KMS-11 (cell line): Measurements from ENCODE around the gene OTOS.

ENCODE experiments used
- H2AFZ ChIP-seq: fragments of 200-600 bp; sonication (generic); 2 replicates; pipeline ENCODE4 v1.6.1; 2016; ENCODE audit warnings: antibody characterized with exemption, mixed run types, low read depth
- H3K27ac ChIP-seq: fragments of 200-600 bp; sonication (generic); 2 replicates; pipeline ENCODE4 v1.6.1; 2016; ENCODE audit warnings: mild to moderate bottlenecking, mixed run types
- H3K27me3 ChIP-seq: fragments of 200-600 bp; sonication (generic); 2 replicates; pipeline ENCODE4 v1.6.1; 2017; ENCODE audit warnings: mild to moderate bottlenecking, low read depth, mixed run types, moderate library complexity; ENCODE audit not compliant: insufficient read depth
- H3K36me3 ChIP-seq: fragments of 200-600 bp; sonication (generic); 2 replicates; pipeline ENCODE4 v1.6.1; 2017; ENCODE audit warnings: mild to moderate bottlenecking, mixed run types; ENCODE audit not compliant: insufficient read depth
- H3K4me1 ChIP-seq: fragments of 200-600 bp; sonication (generic); 2 replicates; pipeline ENCODE4 v1.6.1; 2016; ENCODE audit warnings: mild to moderate bottlenecking, low read depth, mixed run types; ENCODE audit not compliant: poor library complexity, severe bottlenecking
- H3K4me2 ChIP-seq: fragments of 200-600 bp; sonication (generic); 2 replicates; pipeline ENCODE4 v1.7.0; 2016; ENCODE audit warnings: mild to moderate bottlenecking, mixed run types
- H3K4me3 ChIP-seq: fragments of 200-600 bp; sonication (generic); IDR thresholded peaks from 2 replicates; pipeline ENCODE4 v1.6.1; 2017; ENCODE audit warnings: low read depth, low read length, mixed read lengths; ENCODE audit not compliant: insufficient read depth
- H3K79me2 ChIP-seq: fragments of 200-600 bp; sonication (generic); 2 replicates; pipeline ENCODE4 v1.6.1; 2016; ENCODE audit warnings: low read depth, mixed run types; ENCODE audit not compliant: insufficient read depth
- H3K9ac ChIP-seq: fragments of 200-600 bp; sonication (generic); 2 replicates; pipeline ENCODE4 v1.6.1; 2016; ENCODE audit warnings: mild to moderate bottlenecking, mixed run types
- H4K20me1 ChIP-seq: fragments of 200-600 bp; sonication (generic); 2 replicates; pipeline ENCODE4 v1.6.1; 2016; ENCODE audit warnings: mild to moderate bottlenecking, mixed run types; ENCODE audit not compliant: insufficient read depth
- CTCF ChIP-seq: fragments of 200-600 bp; sonication (generic); conservative IDR thresholded peaks from 2 replicates; pipeline ENCODE4 v1.6.1; 2017; ENCODE audit warnings: low read depth, mild to moderate bottlenecking, antibody characterized with exemption, low read length, moderate library complexity, mixed read lengths

OTOS gene

GRCh38 chr2:240182001-240182400 is 41.5 kb upstream of the OTOS start:
- Histone ChIP-seq H3K36me3 (no peaks in the 10 kb centered on the region), H3K4me2 (no peak overlapping the region), H3K4me3 (no peak overlapping the region), H3K27ac (no peak overlapping the region), H3K79me2 (no peaks in the 10 kb centered on the region), H2AFZ (no peak overlapping the region), H3K9ac (no peak overlapping the region), H3K4me1 (no peaks in the 10 kb centered on the region), H3K27me3 (no peaks in the 10 kb centered on the region; the same call in 1 of the 2 replicates), H4K20me1 (no peaks in the 10 kb centered on the region)
- TF ChIP-seq CTCF: no peak

- Histone ChIP-seq H3K4me1 (no peaks in the 10 kb centered on the region), H3K4me3 (no peak overlapping the region), H3K27me3 (peaks cover 3% of the 10 kb centered on the region; the same call in 1 of the 2 replicates), H3K9ac (no peak overlapping the region), H3K79me2 (no peaks in the 10 kb centered on the region), H3K36me3 (no peaks in the 10 kb centered on the region), H4K20me1 (no peaks in the 10 kb centered on the region), H3K27ac (no peak overlapping the region), H3K4me2 (no peak overlapping the region), H2AFZ (no peak overlapping the region)
- no peak for TF ChIP-seq CTCF
These were observed 39.6 kb upstream of the OTOS start for GRCh38 chr2:240179941-240180666.

GRCh38 chr2:240179186-240179815 is 38.8 kb upstream of the OTOS start:
- Histone ChIP-seq H3K27ac (no peak overlapping the region), H4K20me1 (no peaks in the 10 kb centered on the region)
- TF ChIP-seq CTCF: no peak

GRCh38 chr2:240178564-240178963 is 38.1 kb upstream of the OTOS start:
- Histone ChIP-seq H3K79me2 (no peaks in the 10 kb centered on the region), H3K4me2 (no peak overlapping the region), H3K36me3 (no peaks in the 10 kb centered on the region), H3K27me3 (peaks cover 3% of the 10 kb centered on the region; the same call in 1 of the 2 replicates), H4K20me1 (no peaks in the 10 kb centered on the region), H3K4me1 (no peaks in the 10 kb centered on the region), H3K9ac (no peak overlapping the region), H3K4me3 (no peak overlapping the region), H2AFZ (no peak overlapping the region), H3K27ac (no peak overlapping the region)
- TF ChIP-seq CTCF: no peak

More at GRCh38 chr2:240179186-240179815, 38.8 kb upstream of the OTOS start:
- Histone ChIP-seq H3K36me3 (no peaks in the 10 kb centered on the region), H3K9ac (no peak overlapping the region), H3K27me3 (peaks cover 3% of the 10 kb centered on the region; the same call in 1 of the 2 replicates), H3K4me3 (no peak overlapping the region), H3K4me1 (no peaks in the 10 kb centered on the region), H3K4me2 (no peak overlapping the region), H3K79me2 (no peaks in the 10 kb centered on the region), H2AFZ (no peak overlapping the region)
